ENCODE results near the gene TSFM.

Gene TSFM

GRCh38 chr12:57745485-57745881 lies 37.1 kb upstream of the TSFM start:
- DNase-seq, result no peak

GRCh38 chr12:57746025-57746424 lies 36.6 kb upstream of the TSFM start:
- DNase-seq, result no peak

- DNase-seq, result no peak
Measured at GRCh38 chr12:57749061-57749460, 33.5 kb upstream of the TSFM start.

DNA sequence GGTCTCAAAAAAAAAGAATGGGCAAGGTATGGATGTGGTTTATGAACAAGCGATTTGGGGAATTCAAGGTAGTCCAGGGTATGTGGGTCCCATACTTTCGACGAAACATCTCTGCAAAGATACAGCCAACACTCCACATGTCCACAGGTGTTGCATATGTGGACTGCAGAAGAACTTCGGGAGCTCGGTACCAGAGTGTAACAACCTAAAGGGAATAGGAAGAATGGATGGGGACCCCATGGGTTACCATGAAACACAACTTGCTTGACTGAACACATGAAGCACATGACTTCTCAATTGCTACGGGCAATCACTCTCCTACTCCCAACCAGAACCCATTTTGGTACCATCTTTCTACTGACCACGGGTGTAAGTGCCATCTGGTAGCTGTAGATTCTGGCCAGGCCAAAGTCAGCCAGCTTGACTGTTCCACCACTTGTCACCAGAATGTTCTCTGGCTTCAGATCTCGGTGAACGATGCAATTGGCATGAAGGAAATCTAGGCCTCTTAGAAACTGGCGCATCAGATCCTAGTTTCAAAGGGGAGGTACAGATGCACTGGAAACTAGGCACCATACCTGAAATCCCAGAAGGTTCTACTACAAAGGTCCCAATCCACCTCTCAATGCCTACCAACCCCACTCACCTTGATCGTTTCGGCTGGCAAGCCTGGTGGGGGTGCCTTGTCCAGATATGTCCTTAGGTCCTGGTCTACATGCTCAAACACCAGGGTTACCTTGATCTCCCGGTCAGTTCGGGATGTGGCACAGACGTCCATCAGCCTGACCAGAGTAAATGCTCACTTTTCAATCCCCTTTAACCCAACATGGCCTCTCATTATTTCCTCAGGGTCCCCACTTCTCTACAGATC lies 31.8 kb upstream of the TSFM start:
- DNase-seq, result no peak

DNA sequence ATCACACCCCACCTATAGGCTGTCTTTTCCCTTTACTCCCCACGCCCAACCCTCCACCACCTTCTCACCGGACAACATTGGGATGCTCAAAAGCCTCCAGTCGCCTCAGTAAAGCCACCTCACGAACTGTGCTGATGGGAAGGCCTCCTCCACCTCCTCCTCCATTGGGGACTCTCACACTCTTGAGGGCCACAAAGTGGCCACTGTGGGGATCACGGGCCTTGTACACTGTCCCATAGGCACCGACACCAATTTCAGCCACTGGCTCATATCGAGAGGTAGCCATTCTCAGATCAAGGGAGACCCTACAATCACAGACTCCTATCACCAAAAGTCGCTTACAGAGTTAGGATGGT lies 31.2 kb upstream of the TSFM start:
- no peak for DNase-seq

DNA sequence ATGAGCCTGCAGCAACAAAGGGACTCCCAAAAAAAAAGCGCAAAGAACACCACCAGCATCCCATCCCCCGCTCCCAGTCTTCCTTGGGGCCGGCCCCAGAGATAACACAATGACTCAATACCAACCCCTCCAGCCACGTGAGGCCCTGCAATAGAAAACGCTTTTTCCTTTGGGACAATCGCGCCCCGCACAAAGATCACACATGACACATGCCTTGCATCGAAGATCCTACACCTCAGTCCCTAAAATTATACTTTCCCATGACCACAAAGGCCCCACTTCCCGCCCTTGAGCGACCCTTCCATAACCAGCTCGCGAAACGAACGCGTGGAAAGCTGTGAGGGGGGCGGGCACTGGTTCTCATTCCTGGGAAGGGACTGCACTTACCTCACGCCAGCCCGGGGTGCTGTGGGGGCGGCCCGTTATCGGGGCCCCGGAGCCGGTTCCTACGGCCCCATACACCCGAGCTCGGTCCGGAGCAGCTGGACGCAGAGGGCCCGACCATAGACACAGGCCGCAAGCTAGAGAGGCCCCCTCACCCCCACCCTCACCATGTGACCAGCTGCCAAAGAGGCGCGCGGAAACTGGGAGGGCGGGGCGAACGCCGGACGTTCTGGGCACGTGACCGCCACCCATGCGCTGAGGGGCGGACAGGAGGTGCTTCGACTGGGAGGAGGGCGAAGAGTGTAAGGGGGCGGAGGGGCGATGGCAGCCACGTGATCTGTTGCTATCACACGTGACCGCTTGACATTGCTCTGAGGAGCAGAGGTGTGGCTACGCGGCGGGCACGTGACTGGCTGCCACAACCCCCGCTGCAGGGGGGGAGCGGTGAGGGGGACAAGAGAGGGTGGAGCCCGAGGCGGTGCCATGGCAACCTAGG lies 30.6 kb upstream of the TSFM start, which contains the start of gene CDK4:
CDK4 (minus strand) TSS at position 523 of the 880 bp plus-strand sequence. CDS start 593 bp downstream, outside the sequence.
- peak; percentile 94 to 100 (median 100) for DNase-seq

- no peak for DNase-seq
Measured at GRCh38 chr12:57752668-57753000, 30.0 kb upstream of the TSFM start.

- no peak for DNase-seq
Measured at GRCh38 chr12:57753756-57754337, 28.7 kb upstream of the TSFM start.

DNA sequence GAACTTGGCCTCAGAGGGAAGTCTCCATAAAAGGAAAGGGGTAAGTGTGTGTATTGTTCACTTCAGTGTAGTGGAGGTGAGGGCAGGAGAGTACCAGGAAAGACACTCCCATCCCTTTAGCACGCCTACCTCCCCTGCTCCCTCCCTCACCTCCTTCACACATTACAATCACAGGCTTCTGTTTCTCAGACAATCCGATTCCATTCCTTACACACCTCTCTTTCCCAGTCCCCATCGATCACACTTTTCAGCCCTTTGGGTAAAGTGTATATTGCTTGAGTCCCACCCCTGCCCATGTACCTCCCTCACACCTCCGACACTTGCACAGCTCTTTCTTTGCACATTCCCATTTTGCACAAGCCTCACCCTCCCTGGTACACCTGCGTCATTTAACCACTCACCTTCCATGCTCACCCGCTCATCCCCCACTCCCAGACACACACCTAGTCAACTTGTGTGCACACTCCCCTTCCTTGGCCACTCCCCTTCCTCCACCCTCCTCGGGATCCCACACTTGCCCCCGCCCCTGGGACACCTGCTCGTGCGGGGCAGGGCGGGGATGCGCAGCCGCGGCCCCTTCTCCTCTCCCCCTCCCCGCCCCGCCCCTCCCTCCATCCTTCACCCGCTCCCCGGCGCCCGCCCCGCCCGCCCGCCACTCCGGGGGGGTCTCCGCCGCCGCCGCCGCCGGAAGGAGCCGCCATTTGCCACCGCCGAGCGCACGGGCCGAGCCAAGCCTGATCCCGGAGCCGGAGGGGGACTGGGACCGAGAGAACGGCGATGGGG lies 28.0 kb upstream of the TSFM start, which contains the start of gene MARCHF9:
MARCHF9 (plus strand) TSS at position 693 of the 783 bp plus-strand sequence. CDS start 426 bp downstream, outside the sequence.
- DNase-seq, result peak in 31 of 56 donors; percentile 8 to 72 (median 40)

GRCh38 chr12:57755194-57755453 lies 27.5 kb upstream of the TSFM start:
- DNase-seq, result peak in 2 of 56 donors; percentile 48 to 54

DNA sequence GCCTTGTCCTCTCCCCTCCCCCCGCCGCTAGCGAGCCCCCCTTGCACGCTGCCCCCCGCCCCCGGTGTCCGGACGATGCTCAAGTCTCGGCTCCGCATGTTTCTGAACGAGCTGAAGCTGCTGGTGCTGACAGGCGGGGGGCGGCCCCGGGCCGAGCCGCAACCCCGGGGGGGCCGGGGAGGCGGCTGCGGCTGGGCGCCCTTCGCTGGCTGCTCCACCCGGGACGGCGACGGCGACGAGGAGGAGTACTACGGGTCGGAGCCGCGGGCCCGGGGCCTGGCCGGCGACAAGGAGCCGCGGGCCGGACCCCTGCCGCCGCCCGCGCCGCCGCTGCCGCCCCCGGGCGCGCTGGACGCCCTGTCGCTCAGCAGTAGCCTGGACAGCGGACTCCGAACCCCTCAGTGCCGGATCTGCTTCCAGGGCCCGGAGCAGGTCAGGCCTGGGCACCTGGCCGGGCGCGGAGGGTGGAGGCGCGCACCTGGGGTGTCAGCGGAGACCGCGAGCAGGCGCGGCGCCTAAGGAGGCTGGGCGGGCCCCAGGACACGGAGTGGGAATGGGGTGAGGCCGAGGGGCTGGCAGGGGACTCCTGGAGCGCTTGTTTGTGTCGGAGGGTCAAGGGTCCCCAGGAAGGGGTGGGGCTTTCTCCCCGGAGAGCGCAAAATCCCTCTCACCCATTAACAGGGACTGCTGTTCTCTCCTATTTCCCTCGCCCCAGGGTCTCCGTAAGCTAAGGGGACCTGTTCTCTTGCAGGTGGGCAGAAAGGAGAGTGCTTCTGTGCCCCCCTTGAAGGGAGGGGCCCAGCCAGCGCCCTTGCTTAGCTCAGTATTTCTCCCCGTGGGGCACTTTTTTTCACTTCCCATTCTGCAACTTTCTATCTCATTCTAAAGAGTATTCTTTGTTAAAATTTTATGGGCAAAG lies 26.9 kb upstream of the TSFM start:
- peak in 4 of 56 donors; percentile 8 to 54 (median 32) for DNase-seq

DNA sequence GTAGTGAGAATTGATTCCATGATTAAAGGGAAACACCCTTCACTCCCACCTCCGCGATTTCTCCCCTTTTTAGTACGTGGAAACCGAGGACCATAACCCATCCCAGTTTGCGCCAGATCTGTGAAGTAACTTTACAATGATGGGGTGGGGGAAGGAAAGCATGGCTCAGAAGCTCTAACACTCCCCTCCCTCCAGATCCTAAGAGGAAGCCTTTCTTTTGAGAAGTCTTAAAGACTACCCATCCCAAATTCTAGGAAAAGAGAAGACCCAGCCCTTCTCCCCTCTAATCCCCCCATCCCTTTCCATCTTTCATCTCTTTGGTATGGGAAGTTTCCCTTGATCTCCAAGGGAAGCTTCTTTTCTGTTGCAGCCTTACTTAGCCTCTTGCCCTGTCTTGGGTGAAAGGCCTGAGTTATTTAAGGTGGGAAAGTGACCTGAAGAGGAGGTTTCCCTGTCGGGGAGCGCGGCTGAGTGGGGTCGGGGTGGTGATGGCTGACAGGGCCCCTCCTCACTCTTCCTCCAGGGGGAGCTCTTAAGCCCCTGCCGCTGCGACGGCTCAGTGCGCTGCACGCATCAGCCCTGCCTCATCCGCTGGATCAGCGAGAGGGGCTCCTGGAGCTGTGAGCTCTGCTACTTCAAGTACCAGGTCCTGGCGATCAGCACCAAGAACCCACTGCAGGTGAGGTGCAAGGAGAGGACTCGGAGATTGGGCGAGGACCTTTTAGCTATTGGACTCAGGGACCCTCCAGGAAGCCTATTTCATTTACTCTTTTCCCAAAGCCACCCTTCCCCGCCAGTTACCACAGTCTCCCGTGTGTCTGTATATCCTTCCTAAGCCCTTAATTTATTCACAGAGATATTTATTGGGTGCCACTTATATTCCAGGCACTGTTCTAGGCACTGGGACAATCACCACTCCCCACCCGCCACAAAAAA lies 25.9 kb upstream of the TSFM start:
- peak in 3 of 56 donors; percentile 8 to 18 (median 15) for DNase-seq

DNA sequence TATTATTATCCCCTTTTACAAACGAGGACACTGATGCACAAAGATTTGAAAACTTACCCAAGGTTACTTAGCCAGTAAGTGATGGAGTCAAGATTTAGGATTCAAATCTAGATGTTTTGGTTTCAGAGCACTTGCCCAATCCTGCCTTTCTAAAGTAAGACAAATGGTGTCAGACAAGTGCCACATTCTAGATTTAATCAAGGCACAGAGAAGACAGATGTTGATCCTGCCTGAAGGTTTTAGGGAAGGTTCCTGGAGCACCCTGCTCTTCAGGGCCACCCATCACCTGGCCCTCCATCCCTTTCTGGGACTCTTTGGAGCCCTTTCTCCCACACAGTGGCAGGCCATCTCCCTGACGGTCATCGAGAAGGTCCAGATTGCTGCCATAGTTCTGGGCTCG lies 24.8 kb upstream of the TSFM start:
- DNase-seq, result no peak

GRCh38 chr12:57758552-57759359 lies 23.8 kb upstream of the TSFM start:
- no peak for DNase-seq

GRCh38 chr12:57759360-57759980 lies 23.1 kb upstream of the TSFM start:
- DNase-seq, result no peak

GRCh38 chr12:57760347-57760982 lies 22.1 kb upstream of the TSFM start:
- DNase-seq, result no peak

DNA sequence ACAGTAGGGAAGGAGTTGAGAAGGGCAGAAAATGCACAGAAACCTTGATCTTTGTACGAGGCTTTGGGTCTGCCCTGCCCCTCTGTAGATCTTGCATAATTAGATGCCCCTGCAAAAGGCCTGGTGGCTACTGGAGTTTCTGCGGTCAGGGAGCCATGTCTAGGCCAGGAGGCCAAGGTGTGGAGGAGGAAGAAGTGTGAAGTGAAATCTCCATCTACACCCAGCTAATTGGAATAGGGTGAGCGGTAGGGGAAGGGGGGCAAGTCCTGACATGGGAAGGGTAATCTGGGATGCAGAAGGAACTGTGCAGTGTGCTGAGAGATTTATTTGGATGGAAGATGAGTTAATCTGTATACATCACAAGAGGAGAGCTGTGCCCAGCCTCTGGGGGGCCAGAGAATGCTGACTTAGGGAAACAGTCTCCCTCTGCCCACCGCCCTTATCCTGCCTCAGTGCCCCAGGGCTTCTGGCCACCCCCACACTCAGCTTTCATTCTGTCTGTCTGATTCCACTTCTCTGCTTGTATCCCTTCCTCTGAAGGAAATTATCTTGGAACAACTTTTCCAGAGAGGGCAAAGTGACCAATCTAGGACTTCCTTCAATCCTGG lies 21.1 kb upstream of the TSFM start:
- DNase-seq, result no peak
